Stomach (tissue), 4 donors: ENCODE data around the gene TUSC2.

Experiments used
- POLR2AphosphoS5 ChIP-seq, 3 donors: sonication (generic); formaldehyde crosslinking; IDR thresholded peaks; one replicate each; pipeline ENCODE4 v1.6.1; 2016; ENCODE audit warnings: antibody characterized with exemption in 3 of 3
- TF ChIP-seq, protein P1 (sequence below), 7 experiments: fragments of 450-650 bp in 4 of 7; fragments of 200-600 bp in 3 of 7; sonication (generic) in 3 of 7; IDR thresholded peaks; one replicate each; pipeline ENCODE4 v1.5.1; 2016 to 2019; ENCODE audit warnings: antibody characterized with exemption in 7 of 7, control low read depth in 2 of 7, mild to moderate bottlenecking in 1 of 7

DNA sequence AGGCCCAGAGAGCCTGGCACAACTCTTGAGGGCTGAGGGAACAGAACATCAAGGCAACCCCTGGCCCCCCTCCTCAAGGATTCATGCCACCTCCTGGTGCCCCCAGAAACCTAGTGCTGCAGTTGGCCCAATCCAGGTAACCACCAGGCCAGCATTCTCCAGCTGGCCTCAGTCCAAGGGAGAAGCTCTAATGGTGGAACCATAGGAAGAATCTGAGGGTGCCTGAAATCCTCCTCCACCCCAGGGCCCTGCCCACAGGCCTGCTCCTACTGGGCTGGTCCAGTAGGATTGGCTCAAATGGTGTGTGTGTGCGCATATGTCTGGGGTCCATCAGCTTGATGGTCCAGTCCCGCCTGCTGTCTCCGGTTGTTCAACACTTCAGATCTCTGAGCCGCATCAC is 13.2 kb downstream of the TUSC2 start:
- TF ChIP-seq, protein P1, sequence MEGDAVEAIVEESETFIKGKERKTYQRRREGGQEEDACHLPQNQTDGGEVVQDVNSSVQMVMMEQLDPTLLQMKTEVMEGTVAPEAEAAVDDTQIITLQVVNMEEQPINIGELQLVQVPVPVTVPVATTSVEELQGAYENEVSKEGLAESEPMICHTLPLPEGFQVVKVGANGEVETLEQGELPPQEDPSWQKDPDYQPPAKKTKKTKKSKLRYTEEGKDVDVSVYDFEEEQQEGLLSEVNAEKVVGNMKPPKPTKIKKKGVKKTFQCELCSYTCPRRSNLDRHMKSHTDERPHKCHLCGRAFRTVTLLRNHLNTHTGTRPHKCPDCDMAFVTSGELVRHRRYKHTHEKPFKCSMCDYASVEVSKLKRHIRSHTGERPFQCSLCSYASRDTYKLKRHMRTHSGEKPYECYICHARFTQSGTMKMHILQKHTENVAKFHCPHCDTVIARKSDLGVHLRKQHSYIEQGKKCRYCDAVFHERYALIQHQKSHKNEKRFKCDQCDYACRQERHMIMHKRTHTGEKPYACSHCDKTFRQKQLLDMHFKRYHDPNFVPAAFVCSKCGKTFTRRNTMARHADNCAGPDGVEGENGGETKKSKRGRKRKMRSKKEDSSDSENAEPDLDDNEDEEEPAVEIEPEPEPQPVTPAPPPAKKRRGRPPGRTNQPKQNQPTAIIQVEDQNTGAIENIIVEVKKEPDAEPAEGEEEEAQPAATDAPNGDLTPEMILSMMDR (IDR thresholded peaks at IDR 0.05) = no peak
- TF ChIP-seq POLR2AphosphoS5 (IDR thresholded peaks at IDR 0.05) = no peak
